SH-SY5Y (cell line): ENCODE measurements around the gene TMEM86B.

ENCODE experiments used
- GATA2 ChIP-seq: IDR thresholded peaks from 2 replicates; pipeline ENCODE4 v1.6.1; 2011; ENCODE audit warnings: mild to moderate bottlenecking, low read depth, low read length
- GATA3 ChIP-seq: IDR thresholded peaks from 2 replicates; pipeline ENCODE4 v1.6.1; 2011; ENCODE audit warnings: low read depth, mild to moderate bottlenecking, low read length, moderate library complexity

DNA sequence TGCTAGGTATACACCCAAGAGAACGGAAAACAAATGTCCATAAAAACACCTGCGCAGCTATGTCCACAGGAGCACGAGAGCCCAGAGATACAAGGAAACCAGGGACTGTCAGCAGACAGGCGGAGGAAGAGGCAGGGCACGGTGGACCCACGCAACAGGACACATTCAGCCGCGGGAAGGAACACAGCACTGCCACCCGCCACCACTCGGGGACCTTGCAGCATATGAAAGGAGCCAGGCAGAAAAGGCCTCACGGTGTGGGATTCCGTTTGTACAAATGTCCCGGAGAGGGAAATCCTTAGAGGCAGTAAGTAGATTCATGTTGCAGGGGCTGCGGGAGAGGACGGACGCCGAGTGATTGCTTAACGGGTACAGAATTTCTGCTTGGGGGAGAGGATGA, 43.6 kb upstream of the TMEM86B start:
- TF ChIP-seq GATA2, result no peak
- TF ChIP-seq GATA3, result no peak
